SK-N-SH (cell line): Measurements from ENCODE around the gene ARL9. TPM values are rescaled to one million over a fixed set of nuclear protein-coding genes. Genes with fewer than 3 reads are reported as not detected.

ENCODE experiments used
- CTCF ChIA-PET: fragments of 300-600, 350-600 bp; formaldehyde crosslinking; extraction: SDS; loops from one replicate; lab custom pipeline; 2021; lab: Yijun Ruan, JAX
- POLR2A ChIA-PET: fragments of 350-600 bp; sonication (Branson Sonifier 250); formaldehyde crosslinking; extraction: SDS; loops from one replicate; lab custom pipeline; 2020; ENCODE audit warnings: antibody characterized with exemption, inconsistent platforms; lab: Yijun Ruan, JAX
- DNase-seq: peaks from one replicate; pipeline ENCODE4 v3.0.0; 2012
- H2AFZ ChIP-seq: fragments of 200-600 bp; sonication (generic); 2 replicates; pipeline ENCODE4 v1.8.1; 2016; ENCODE audit warnings: antibody characterized with exemption, mild to moderate bottlenecking, low read depth
- H3F3A ChIP-seq: fragments of 200-600 bp; sonication (generic); replicated peaks from 2 replicates; pipeline ENCODE3; 2016; ENCODE audit warnings: antibody characterized with exemption, mild to moderate bottlenecking; ENCODE audit not compliant: insufficient read depth
- H3K27ac ChIP-seq, 2 experiments: fragments of 200-500 bp in 1 of 2; fragments of 200-600 bp in 1 of 2; sonication (Bioruptor generic) in 1 of 2; sonication (generic), shearing (Covaris generic) in 1 of 2; 2 replicates each; pipeline versions ENCODE4 v1.5.1 to v1.6.1; 2014 to 2016; ENCODE audit warnings: low read depth in 2 of 2, inconsistent platforms in 1 of 2, low read length in 1 of 2, mild to moderate bottlenecking in 1 of 2, mixed read lengths in 1 of 2
- H3K27me3 ChIP-seq: fragments of 200-600 bp; sonication (generic), shearing (Covaris generic); 2 replicates; pipeline ENCODE4 v1.6.1; 2016; ENCODE audit warnings: mixed run types; ENCODE audit not compliant: insufficient read depth
- H3K36me3 ChIP-seq, 2 experiments: fragments of 200-500 bp in 1 of 2; fragments of 200-600 bp in 1 of 2; sonication (Bioruptor generic) in 1 of 2; sonication (generic) in 1 of 2; replicated peaks in 1 of 2; 2 replicates each; pipeline versions ENCODE3 to v1.5.1; 2014 to 2016; ENCODE audit warnings: low read length in 1 of 2, mild to moderate bottlenecking in 1 of 2; ENCODE audit not compliant: insufficient read depth in 2 of 2, control insufficient read depth in 1 of 2
- H3K4me1 ChIP-seq, 2 experiments: fragments of 200-500 bp in 1 of 2; fragments of 200-600 bp in 1 of 2; sonication (Bioruptor generic) in 1 of 2; sonication (generic), shearing (Covaris generic) in 1 of 2; 2 replicates each; pipeline versions ENCODE4 v1.5.1 to v1.6.1; 2014 to 2016; ENCODE audit warnings: low read depth in 1 of 2, low read length in 1 of 2, mixed run types in 1 of 2; ENCODE audit not compliant: insufficient read depth in 2 of 2, control insufficient read depth in 1 of 2
- H3K4me2 ChIP-seq: fragments of 200-600 bp; sonication (generic), shearing (Covaris generic); 2 replicates; pipeline ENCODE4 v1.6.1; 2017; ENCODE audit warnings: mixed run types
- H3K4me3 ChIP-seq, 2 experiments: fragments of 200-500 bp in 1 of 2; fragments of 200-600 bp in 1 of 2; sonication (Bioruptor generic) in 1 of 2; sonication (generic), shearing (Covaris generic) in 1 of 2; 2 replicates each; pipeline versions ENCODE4 v1.5.1 to v1.8.1; 2014 to 2016; ENCODE audit warnings: low read depth in 2 of 2, inconsistent platforms in 1 of 2, low read length in 1 of 2, mild to moderate bottlenecking in 1 of 2, mixed read lengths in 1 of 2, moderate library complexity in 1 of 2
- H3K79me2 ChIP-seq: fragments of 200-600 bp; sonication (generic); 2 replicates; pipeline ENCODE4 v1.8.1; 2017; ENCODE audit warnings: mild to moderate bottlenecking; ENCODE audit not compliant: insufficient read depth
- H3K9ac ChIP-seq: fragments of 200-600 bp; sonication (generic); 2 replicates; pipeline ENCODE4 v1.6.1; 2017; ENCODE audit warnings: mixed run types
- H3K9me2 ChIP-seq: fragments of 200-600 bp; sonication (generic); 2 replicates; pipeline ENCODE4 v1.6.1; 2017; ENCODE audit warnings: mixed run types
- H3K9me3 ChIP-seq: fragments of 200-600 bp; sonication (generic); 2 replicates; pipeline ENCODE4 v1.6.1; 2017; ENCODE audit warnings: mixed run types, mild to moderate bottlenecking, moderate library complexity
- H4K20me1 ChIP-seq: fragments of 200-600 bp; sonication (generic); 2 replicates; pipeline ENCODE4 v1.6.1; 2017; ENCODE audit warnings: mild to moderate bottlenecking, mixed run types; ENCODE audit not compliant: insufficient read depth
- EP300 ChIP-seq, 2 experiments: IDR thresholded peaks; 2 replicates each; pipeline versions ENCODE4 v1.4.0 to v1.6.1; 2012; ENCODE audit warnings: borderline replicate concordance in 1 of 2, low read depth in 1 of 2, low read length in 1 of 2
- EZH2phosphoT487 ChIP-seq: fragments of 200-600 bp; sonication (generic); IDR thresholded peaks from 2 replicates; pipeline ENCODE4 v1.6.1; 2017; ENCODE audit warnings: low read depth, mixed run types, mild to moderate bottlenecking, antibody characterized with exemption, moderate library complexity, borderline replicate concordance
- GABPA ChIP-seq: IDR thresholded peaks from 2 replicates; pipeline ENCODE4 v1.4.0; 2012; ENCODE audit warnings: low read depth, mild to moderate bottlenecking
- IRF3 ChIP-seq: fragments of 150-350 bp; IDR thresholded peaks from 2 replicates; pipeline ENCODE4 v1.6.1; 2016; ENCODE audit warnings: mild to moderate bottlenecking, low read depth, low read length
- JUND ChIP-seq: IDR thresholded peaks from 2 replicates; pipeline ENCODE4 v1.4.0; 2012
- MAX ChIP-seq: IDR thresholded peaks from 2 replicates; pipeline ENCODE4 v1.4.0; 2012; ENCODE audit warnings: low read depth
- MXI1 ChIP-seq: IDR thresholded peaks from 2 replicates; pipeline ENCODE4 v1.6.1; 2012; ENCODE audit warnings: mild to moderate bottlenecking, low read depth, low read length, improper control_type of control experiment
- NRF1 ChIP-seq: IDR thresholded peaks from 2 replicates; pipeline ENCODE4 v1.6.1; 2012; ENCODE audit warnings: low read depth, mild to moderate bottlenecking, low read length
- PBX3 ChIP-seq: IDR thresholded peaks from 2 replicates; pipeline ENCODE4; 2012
- RCOR1 ChIP-seq: fragments of 150-350 bp; IDR thresholded peaks from 2 replicates; pipeline ENCODE4 v1.6.1; 2017; ENCODE audit warnings: antibody characterized with exemption, low read length
- REST ChIP-seq: IDR thresholded peaks from 2 replicates; pipeline ENCODE4 v1.6.1; 2012; ENCODE audit warnings: mild to moderate bottlenecking, low read depth, low read length, moderate library complexity
- RXRA ChIP-seq: IDR thresholded peaks from 2 replicates; pipeline ENCODE4 v1.4.0; 2012; ENCODE audit warnings: low read depth, mild to moderate bottlenecking, borderline replicate concordance
- SIN3A ChIP-seq: IDR thresholded peaks from 2 replicates; pipeline ENCODE4 v1.6.1; 2012; ENCODE audit warnings: low read depth, mild to moderate bottlenecking, low read length, moderate library complexity, borderline replicate concordance
- SMC3 ChIP-seq: IDR thresholded peaks from 2 replicates; pipeline ENCODE4 v1.6.1; 2012; ENCODE audit warnings: low read depth, low read length, improper control_type of control experiment
- TAF1 ChIP-seq: IDR thresholded peaks from 2 replicates; pipeline ENCODE4 v1.6.1; 2012; ENCODE audit warnings: low read depth, mild to moderate bottlenecking, low read length, moderate library complexity, borderline replicate concordance
- TCF12 ChIP-seq: IDR thresholded peaks from 2 replicates; pipeline ENCODE4 v1.4.0; 2012
- TEAD4 ChIP-seq: IDR thresholded peaks from 2 replicates; pipeline ENCODE4 v1.4.0; 2012; ENCODE audit warnings: mild to moderate bottlenecking, borderline replicate concordance; ENCODE audit not compliant: insufficient read depth
- YY1 ChIP-seq: IDR thresholded peaks from 2 replicates; pipeline ENCODE4 v1.4.0; 2012; ENCODE audit warnings: low read depth, mild to moderate bottlenecking
- WGBS: methylation state at CpG from one replicate; pipeline ENCODE4 v1.1.6; 2017; ENCODE audit warnings: low lambda C conversion rate; 5-methylcytosine and 5-hydroxymethylcytosine counted together
- polyA plus RNA-seq, 3 experiments: library from polyadenylated mRNA; depleted of rRNA; stranded (reverse); fragments of >200 nt; gene quantifications; 2 replicates each; pipeline ENCODE4 v1.2.3, GENCODE V29; 2012

ARL9 gene
- polyA plus RNA-seq, 1 of the 3 experiments (the other 2 are of a cell fraction), result not detected

- no peaks in the 10 kb centered on the region for H3K27me3 ChIP-seq
- H3K36me3 ChIP-seq, result no peaks in the 10 kb centered on the region
- no peak overlapping the region for H3K9ac ChIP-seq
- peaks cover 0 to 9% of the 10 kb centered on the region in 2 experiments; a peak in 1 of 4 replicates for H3K4me1 ChIP-seq
- no peaks in the 10 kb centered on the region for H3F3A ChIP-seq
- ChIA-PET POLR2A (interaction anchor here (1.4 kb wide), 1 partner anchor 9 kb away, joined by 3 read pairs; no protein-coding TSS in a partner anchor), CTCF (interaction anchor here (1.0 kb wide), 1 partner anchor 9 kb away, joined by 6 read pairs; no protein-coding TSS in a partner anchor)
- no peak overlapping the region for H2AFZ ChIP-seq
- H3K27ac ChIP-seq, result no peak overlapping the region
- 94% methylated on average over 6 of the region's 7 CpGs for WGBS
- H3K79me2 ChIP-seq, result no peaks in the 10 kb centered on the region
- no peak for DNase-seq
- H3K9me3 ChIP-seq, result no peaks in the 10 kb centered on the region
- no peaks in the 10 kb centered on the region for H4K20me1 ChIP-seq
- no peak overlapping the region for H3K4me3 ChIP-seq
- TF ChIP-seq TEAD4 (no peak), NRF1 (no peak), YY1 (no peak), SIN3A (no peak), IRF3 (no peak), EZH2phosphoT487 (no peak), RXRA (no peak), REST (no peak), TCF12 (no peak)
- no peaks in the 10 kb centered on the region for H3K9me2 ChIP-seq
- H3K4me2 ChIP-seq, result no peak overlapping the region
Measured at GRCh38 chr4:56535915-56536314, 30.3 kb downstream of the ARL9 start.

- no peaks in the 10 kb centered on the region for H3K4me1 ChIP-seq
- no peaks in the 10 kb centered on the region for H3K36me3 ChIP-seq
- no peak overlapping the region for H3K9ac ChIP-seq
- H3K79me2 ChIP-seq, result no peaks in the 10 kb centered on the region
- 82% methylated on average over 1 of the region's 1 CpG for WGBS
- POLR2A ChIA-PET, result interaction anchor here (1.4 kb wide), 1 partner anchor 8 kb away, joined by 3 read pairs; no protein-coding TSS in a partner anchor
- CTCF ChIA-PET, result no interaction called here
- no peaks in the 10 kb centered on the region for H3K9me3 ChIP-seq
- H2AFZ ChIP-seq, result no peak overlapping the region
- no peaks in the 10 kb centered on the region for H3K9me2 ChIP-seq
- DNase-seq, result no peak
- H3K4me3 ChIP-seq, result no peak overlapping the region
- H4K20me1 ChIP-seq, result no peaks in the 10 kb centered on the region
- H3K4me2 ChIP-seq, result no peak overlapping the region
- no peaks in the 10 kb centered on the region for H3F3A ChIP-seq
- no peak overlapping the region for H3K27ac ChIP-seq
- no peaks in the 10 kb centered on the region for H3K27me3 ChIP-seq
- no peak for TF ChIP-seq RXRA
- no peak for TF ChIP-seq NRF1
- no peak for TF ChIP-seq MXI1
- TF ChIP-seq JUND, result no peak
- TF ChIP-seq EP300 (IDR thresholded peaks at IDR 0.05; ENCODE audit: borderline replicate concordance in 1 of 2, low read depth in 1 of 2, low read length in 1 of 2), result no peak
- no peak for TF ChIP-seq REST
- TF ChIP-seq MAX, result no peak
- no peak for TF ChIP-seq SMC3
- no peak for TF ChIP-seq RCOR1
- TF ChIP-seq PBX3, result no peak
- TF ChIP-seq YY1, result no peak
- TF ChIP-seq TAF1, result no peak
- no peak for TF ChIP-seq GABPA
Measured at GRCh38 chr4:56537147-56537546, 31.6 kb downstream of the ARL9 start.
